A673 (cell line): Measurements from ENCODE around the gene GPR32. TPM values are rescaled to one million over a fixed set of nuclear protein-coding genes. Genes with fewer than 3 reads are reported as not detected.

ENCODE experiments used
- BruUV-seq: library from RNA; stranded (reverse); fragments of 400-500 nt; replicated peaks from 2 replicates; lab custom pipeline; 2021; lab: Mats Ljungman, UMichigan
- CTCF ChIA-PET: fragments of 300-600 bp; sonication (Branson Sonifier 250); formaldehyde crosslinking; loops from one replicate; lab custom pipeline; 2022; ENCODE audit warnings: antibody characterized with exemption; lab: Charles Lee
- POLR2A ChIA-PET: fragments of 300-600 bp; sonication (Branson Sonifier 250); formaldehyde crosslinking; loops from one replicate; lab custom pipeline; 2022; ENCODE audit warnings: antibody characterized with exemption; ENCODE audit not compliant: low non-redundant PET; lab: Charles Lee
- DNase-seq: peaks from one replicate; pipeline ENCODE4 v3.0.0-alpha.2; 2015; ENCODE audit warnings: low spot score
- H3K27ac ChIP-seq: fragments of 200-600 bp; sonication (generic); 2 replicates; pipeline ENCODE4 v1.5.1; 2016; ENCODE audit warnings: mixed run types, low read depth, mild to moderate bottlenecking, mixed read lengths, antibody characterized with exemption, low read length; ENCODE audit not compliant: poor library complexity, severe bottlenecking
- H3K27me3 ChIP-seq: fragments of 200-600 bp; sonication (generic); replicated peaks from 2 replicates; pipeline ENCODE4 v1.6.1; 2017; ENCODE audit warnings: mixed run types, low read depth, mild to moderate bottlenecking, mixed read lengths, antibody characterized with exemption, low read length; ENCODE audit not compliant: insufficient read depth, poor library complexity
- H3K36me3 ChIP-seq: fragments of 200-600 bp; sonication (generic); 2 replicates; pipeline ENCODE4 v1.6.1; 2016; ENCODE audit warnings: mixed run types, mild to moderate bottlenecking, mixed read lengths, antibody characterized with exemption, low read length; ENCODE audit not compliant: insufficient read depth, poor library complexity, severe bottlenecking
- H3K4me1 ChIP-seq: fragments of 200-600 bp; sonication (generic); 2 replicates; pipeline ENCODE4 v1.6.1; 2017; ENCODE audit warnings: mixed run types, mild to moderate bottlenecking, mixed read lengths, antibody characterized with exemption, low read length; ENCODE audit not compliant: insufficient read depth, poor library complexity, severe bottlenecking
- H3K4me3 ChIP-seq: fragments of 200-600 bp; sonication (generic); 2 replicates; pipeline ENCODE4 v1.5.1; 2016; ENCODE audit warnings: low read depth, mixed run types, mild to moderate bottlenecking, mixed read lengths, low read length; ENCODE audit not compliant: poor library complexity, severe bottlenecking
- H3K9me3 ChIP-seq: fragments of 200-600 bp; sonication (generic); 2 replicates; pipeline ENCODE4 v1.6.1; 2016; ENCODE audit warnings: mixed run types, low read depth, mild to moderate bottlenecking, mixed read lengths, antibody characterized with exemption, low read length; ENCODE audit not compliant: poor library complexity, severe bottlenecking
- CTCF ChIP-seq: fragments of 300-800, 200-600 bp; sonication (generic); conservative IDR thresholded peaks from 2 replicates; pipeline ENCODE4 v1.5.1; 2017; ENCODE audit warnings: low read depth, mild to moderate bottlenecking, antibody characterized with exemption, low read length, moderate library complexity, mixed read lengths
- EZH2 ChIP-seq: fragments of 200-600 bp; sonication (generic); IDR thresholded peaks from 2 replicates; pipeline ENCODE4 v1.6.1; 2017; ENCODE audit warnings: borderline replicate concordance, low read depth, mild to moderate bottlenecking, mixed read lengths, antibody characterized with exemption, low read length; ENCODE audit not compliant: poor library complexity, severe bottlenecking
- intact Hi-C: fragments of 100-400 bp; cut with micrococcal nuclease; formaldehyde crosslinking; loops from one replicate; pipeline ENCODE4 v1.10.0; 2022; ENCODE audit not compliant: unreplicated experiment
- total RNA-seq: library from RNA; stranded (reverse); gene quantifications from 2 replicates; pipeline ENCODE4 v1.2.3, GENCODE V29; 2021

The GPR32 gene
- total RNA-seq, 1 experiment from 2014 or later: not detected

GRCh38 chr19:50815439-50815838 lies 45.2 kb downstream of the GPR32 start:
- no peaks in the 10 kb centered on the region for H3K36me3 ChIP-seq
- ChIA-PET POLR2A (no interaction called here), CTCF (no interaction called here)
- no peak overlapping the region for H3K27ac ChIP-seq
- H3K27me3 ChIP-seq: no peaks in the 10 kb centered on the region
- no peaks in the 10 kb centered on the region for H3K9me3 ChIP-seq
- no TSS peak for BruUV-seq
- TF ChIP-seq CTCF: no peak
- TF ChIP-seq EZH2: no peak
- H3K4me3 ChIP-seq: no peak overlapping the region
- no peak for DNase-seq
- intact Hi-C loops: no loop called here
- no peaks in the 10 kb centered on the region for H3K4me1 ChIP-seq

- peaks cover 7% of the 10 kb centered on the region for H3K27me3 ChIP-seq
- CTCF ChIA-PET: no interaction called here
- no peaks in the 10 kb centered on the region for H3K9me3 ChIP-seq
- TF ChIP-seq EZH2 (no peak), CTCF (no peak)
- H3K36me3 ChIP-seq: no peaks in the 10 kb centered on the region
- H3K4me3 ChIP-seq: peak overlapping the region; percentile 46
- DNase-seq: peak; percentile 53
- POLR2A ChIA-PET: no interaction called here
- BruUV-seq: no TSS peak
- no peak overlapping the region for H3K27ac ChIP-seq
- no peaks in the 10 kb centered on the region for H3K4me1 ChIP-seq
- intact Hi-C loops: no loop called here
These were observed 47.9 kb downstream of the GPR32 start for GRCh38 chr19:50817941-50818858.

- Histone ChIP-seq H3K36me3 (no peaks in the 10 kb centered on the region), H3K4me1 (no peaks in the 10 kb centered on the region), H3K27ac (no peak overlapping the region), H3K27me3 (peaks cover 7% of the 10 kb centered on the region), H3K9me3 (no peaks in the 10 kb centered on the region), H3K4me3 (no peak overlapping the region)
- intact Hi-C loops: no loop called here
- ChIA-PET POLR2A (no interaction called here), CTCF (no interaction called here)
- TF ChIP-seq EZH2: no peak
- TF ChIP-seq CTCF: no peak
- BruUV-seq: no TSS peak
- DNase-seq: no peak
These were observed 48.7 kb downstream of the GPR32 start for GRCh38 chr19:50818859-50819472.
